ENCODE measurements around the gene MMP1. TPM values are rescaled to one million over a fixed set of nuclear protein-coding genes. Genes with fewer than 3 reads are reported as not detected.

MMP1 gene
- total RNA-seq, 2 experiments from 2014 or later, result not detected

DNA sequence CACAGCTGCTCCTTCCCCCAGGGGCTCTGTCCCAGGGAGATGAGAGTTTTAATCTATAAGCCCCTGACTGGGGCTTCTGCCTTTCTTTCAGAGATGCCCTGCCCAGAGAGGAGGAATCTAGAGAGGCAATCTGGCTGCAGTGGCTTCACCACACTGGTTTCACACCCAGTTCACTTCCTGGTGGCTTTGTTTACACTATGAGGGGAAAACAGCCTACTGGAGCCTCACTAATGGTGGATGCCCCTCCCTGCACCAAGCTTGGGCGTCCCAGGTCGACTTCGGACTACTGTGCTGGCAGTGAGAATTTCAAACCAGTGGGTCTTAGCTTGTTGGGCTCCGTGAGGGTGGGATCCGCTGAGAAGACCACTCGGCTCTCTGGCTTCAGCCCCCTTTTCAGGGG is 21.5 kb upstream of the MMP1 start:
- no peak overlapping the region for H3K4me3 ChIP-seq (ENCODE audit: low read length)
- peaks cover 10% of the 10 kb centered on the region for H3K9me3 Mint-ChIP-seq
- CTCF ChIA-PET, result no interaction called here

DNA sequence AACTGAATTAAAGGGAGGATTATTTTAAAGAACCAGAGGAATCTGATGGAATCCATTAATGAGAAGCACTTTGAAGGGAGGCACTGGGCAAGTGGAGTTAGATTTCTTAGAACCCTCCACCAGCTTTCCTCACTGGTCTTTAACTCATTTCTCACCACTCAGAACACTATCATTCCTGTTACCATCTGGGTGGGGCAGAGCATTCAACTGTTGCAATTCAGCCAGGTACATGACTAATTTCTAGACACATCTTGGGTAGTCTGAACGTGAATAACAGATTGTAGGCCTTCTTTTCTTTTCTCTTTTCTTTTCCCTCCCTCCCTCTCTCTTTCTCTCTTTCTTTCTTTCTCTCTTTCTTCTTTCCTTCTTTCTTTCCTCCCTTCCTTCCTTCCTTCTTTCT is 15.5 kb upstream of the MMP1 start:
- peaks cover 7% of the 10 kb centered on the region for H3K27me3 Mint-ChIP-seq
- DNase-seq (no peak), ATAC-seq (ENCODE audit: poor library complexity) (no peak)
- Histone ChIP-seq H3K4me3 (ENCODE audit: low read length) (no peak overlapping the region), H3K9me3 (ENCODE audit: control insufficient read depth in 1 of 2, insufficient read depth in 1 of 2, low read length in 2 of 2) (no peaks in the 10 kb centered on the region), H3K27me3 (ENCODE audit: control insufficient read depth in 1 of 2, insufficient read depth in 2 of 2, low read length in 2 of 2) (no peaks in the 10 kb centered on the region), H3K4me1 (ENCODE audit: insufficient read depth, low read length) (no peaks in the 10 kb centered on the region), H3K36me3 (ENCODE audit: insufficient read depth, low read length) (no peaks in the 10 kb centered on the region), H3K27ac (ENCODE audit: low read depth in 1 of 2, low read length in 2 of 2) (no peak overlapping the region)
- H3K27ac Mint-ChIP-seq, result no peak overlapping the region
- H3K4me3 Mint-ChIP-seq, result no peak overlapping the region
- TF ChIP-seq, protein P1, sequence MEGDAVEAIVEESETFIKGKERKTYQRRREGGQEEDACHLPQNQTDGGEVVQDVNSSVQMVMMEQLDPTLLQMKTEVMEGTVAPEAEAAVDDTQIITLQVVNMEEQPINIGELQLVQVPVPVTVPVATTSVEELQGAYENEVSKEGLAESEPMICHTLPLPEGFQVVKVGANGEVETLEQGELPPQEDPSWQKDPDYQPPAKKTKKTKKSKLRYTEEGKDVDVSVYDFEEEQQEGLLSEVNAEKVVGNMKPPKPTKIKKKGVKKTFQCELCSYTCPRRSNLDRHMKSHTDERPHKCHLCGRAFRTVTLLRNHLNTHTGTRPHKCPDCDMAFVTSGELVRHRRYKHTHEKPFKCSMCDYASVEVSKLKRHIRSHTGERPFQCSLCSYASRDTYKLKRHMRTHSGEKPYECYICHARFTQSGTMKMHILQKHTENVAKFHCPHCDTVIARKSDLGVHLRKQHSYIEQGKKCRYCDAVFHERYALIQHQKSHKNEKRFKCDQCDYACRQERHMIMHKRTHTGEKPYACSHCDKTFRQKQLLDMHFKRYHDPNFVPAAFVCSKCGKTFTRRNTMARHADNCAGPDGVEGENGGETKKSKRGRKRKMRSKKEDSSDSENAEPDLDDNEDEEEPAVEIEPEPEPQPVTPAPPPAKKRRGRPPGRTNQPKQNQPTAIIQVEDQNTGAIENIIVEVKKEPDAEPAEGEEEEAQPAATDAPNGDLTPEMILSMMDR (IDR thresholded peaks at IDR 0.05), result no peak
- H3K9me3 Mint-ChIP-seq, result peaks cover 10% of the 10 kb centered on the region
- intact Hi-C loops (cut with DNase I, micrococcal nuclease), result no loop called here
- ChIA-PET CTCF (no interaction called here), POLR2A (no interaction called here)
- H3K36me3 Mint-ChIP-seq (ENCODE audit: low read depth), result no peaks in the 10 kb centered on the region
- H3K4me1 Mint-ChIP-seq (ENCODE audit: low read depth), result no peaks in the 10 kb centered on the region

More for the DNA sequence above, 21.5 kb upstream of the MMP1 start:
- H3K4me1 ChIP-seq (ENCODE audit: insufficient read depth, low read length), result no peaks in the 10 kb centered on the region
- no peak overlapping the region for H3K27ac ChIP-seq (ENCODE audit: low read depth in 1 of 2, low read length in 2 of 2)
- H3K27me3 ChIP-seq (ENCODE audit: control insufficient read depth in 1 of 2, insufficient read depth in 2 of 2, low read length in 2 of 2), result no peaks in the 10 kb centered on the region
- Mint-ChIP-seq H3K36me3 (ENCODE audit: low read depth) (no peaks in the 10 kb centered on the region), H3K4me1 (ENCODE audit: low read depth) (no peaks in the 10 kb centered on the region), H3K27me3 (no peaks in the 10 kb centered on the region), H3K27ac (no peak overlapping the region), H3K4me3 (no peak overlapping the region)
- POLR2A ChIA-PET, result no interaction called here
- DNase-seq, result no peak
- intact Hi-C loops (cut with DNase I, micrococcal nuclease), result no loop called here
- peaks cover 0 to 9% of the 10 kb centered on the region in 2 experiments for H3K9me3 ChIP-seq (ENCODE audit: control insufficient read depth in 1 of 2, insufficient read depth in 1 of 2, low read length in 2 of 2)
- TF ChIP-seq, protein P1 (IDR thresholded peaks at IDR 0.05), result no peak
- ATAC-seq (ENCODE audit: poor library complexity), result no peak
- no peaks in the 10 kb centered on the region for H3K36me3 ChIP-seq (ENCODE audit: insufficient read depth, low read length)

DNA sequence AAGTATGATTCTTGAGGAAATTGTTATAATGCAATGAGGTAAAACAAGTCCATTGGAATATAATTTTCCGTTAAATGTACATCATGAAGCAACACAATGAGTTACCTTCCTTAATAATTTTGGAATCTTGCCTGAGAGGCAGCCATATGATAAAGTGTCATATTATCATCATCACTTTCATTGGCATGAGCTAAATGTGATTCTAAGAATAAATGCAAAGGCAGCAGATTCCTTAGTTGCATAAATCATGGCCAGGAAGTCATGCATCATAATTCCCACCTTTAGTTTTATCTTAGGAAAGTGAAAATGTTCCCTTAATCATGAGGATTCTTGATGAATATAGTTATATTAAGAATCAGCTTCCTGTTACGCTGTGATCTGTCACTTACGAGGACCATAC is 14.2 kb upstream of the MMP1 start:
- TF ChIP-seq, protein P1 (IDR thresholded peaks at IDR 0.05), result no peak
- CTCF ChIA-PET, result no interaction called here
- H3K27ac Mint-ChIP-seq, result no peak overlapping the region

More for the DNA sequence above, 14.2 kb upstream of the MMP1 start:
- Mint-ChIP-seq H3K36me3 (ENCODE audit: low read depth) (no peaks in the 10 kb centered on the region), H3K4me1 (ENCODE audit: low read depth) (no peaks in the 10 kb centered on the region), H3K27me3 (peaks cover 7% of the 10 kb centered on the region), H3K4me3 (no peak overlapping the region), H3K9me3 (peaks cover 4% of the 10 kb centered on the region)
- POLR2A ChIA-PET, result no interaction called here
- Histone ChIP-seq H3K9me3 (ENCODE audit: control insufficient read depth in 1 of 2, insufficient read depth in 1 of 2, low read length in 2 of 2) (peaks cover 0 to 5% of the 10 kb centered on the region in 2 experiments), H3K36me3 (ENCODE audit: insufficient read depth, low read length) (no peaks in the 10 kb centered on the region), H3K4me1 (ENCODE audit: insufficient read depth, low read length) (no peaks in the 10 kb centered on the region), H3K27ac (ENCODE audit: low read depth in 1 of 2, low read length in 2 of 2) (no peak overlapping the region), H3K27me3 (ENCODE audit: control insufficient read depth in 1 of 2, insufficient read depth in 2 of 2, low read length in 2 of 2) (no peaks in the 10 kb centered on the region), H3K4me3 (ENCODE audit: low read length) (no peak overlapping the region)
- DNase-seq (no peak), ATAC-seq (ENCODE audit: poor library complexity) (no peak)
- intact Hi-C loops (cut with DNase I, micrococcal nuclease), result no loop called here
